ENCODE measurements around the gene RCVRN.

Gene RCVRN

GRCh38 chr17:9940841-9941240 is 35.8 kb upstream of the RCVRN start:
- Histone ChIP-seq H3K4me2 (ENCODE audit: low read length) (no peak overlapping the region), H3K4me3 (ENCODE audit: low read length) (no peak overlapping the region), H3K27me3 (ENCODE audit: low read depth, low read length) (no peaks in the 10 kb centered on the region), H3K36me3 (replicated peaks; ENCODE audit: low read depth, low read length) (no peaks in the 10 kb centered on the region), H3K9me3 (ENCODE audit: insufficient read depth, low read length) (no peaks in the 10 kb centered on the region), H4K20me1 (ENCODE audit: insufficient read depth, low read length) (no peaks in the 10 kb centered on the region), H3K4me1 (ENCODE audit: low read length) (no peaks in the 10 kb centered on the region), H3K9ac (ENCODE audit: low read length) (no peak overlapping the region), H3K27ac (ENCODE audit: low read length) (no peak overlapping the region), H3K79me2 (ENCODE audit: low read length) (no peaks in the 10 kb centered on the region), H2AFZ (ENCODE audit: low read depth, low read length) (no peak overlapping the region)
- no peak for TF ChIP-seq CTCF (IDR thresholded peaks at IDR 0.05; ENCODE audit: low read depth, low read length)
- TF ChIP-seq EZH2phosphoT487 (IDR thresholded peaks at IDR 0.05; ENCODE audit: low read depth) = no peak

- Histone ChIP-seq H4K20me1 (ENCODE audit: insufficient read depth, low read length) (no peaks in the 10 kb centered on the region), H2AFZ (ENCODE audit: low read depth, low read length) (no peak overlapping the region), H3K9me3 (ENCODE audit: insufficient read depth, low read length) (no peaks in the 10 kb centered on the region), H3K36me3 (replicated peaks; ENCODE audit: low read depth, low read length) (no peaks in the 10 kb centered on the region), H3K9ac (ENCODE audit: low read length) (no peak overlapping the region), H3K4me1 (ENCODE audit: low read length) (no peaks in the 10 kb centered on the region), H3K79me2 (ENCODE audit: low read length) (no peaks in the 10 kb centered on the region), H3K4me2 (ENCODE audit: low read length) (no peak overlapping the region), H3K27ac (ENCODE audit: low read length) (no peak overlapping the region), H3K27me3 (ENCODE audit: low read depth, low read length) (no peaks in the 10 kb centered on the region), H3K4me3 (ENCODE audit: low read length) (no peak overlapping the region)
- TF ChIP-seq EZH2phosphoT487 (IDR thresholded peaks at IDR 0.05; ENCODE audit: low read depth) (no peak), CTCF (IDR thresholded peaks at IDR 0.05; ENCODE audit: low read depth, low read length) (no peak)
Observed at GRCh38 chr17:9938764-9939163, 33.7 kb upstream of the RCVRN start.

- Histone ChIP-seq H3K4me2 (ENCODE audit: low read length) (no peak overlapping the region), H3K9ac (ENCODE audit: low read length) (no peak overlapping the region), H3K79me2 (ENCODE audit: low read length) (no peaks in the 10 kb centered on the region), H2AFZ (ENCODE audit: low read depth, low read length) (no peak overlapping the region), H4K20me1 (ENCODE audit: insufficient read depth, low read length) (no peaks in the 10 kb centered on the region), H3K36me3 (replicated peaks; ENCODE audit: low read depth, low read length) (no peaks in the 10 kb centered on the region), H3K4me1 (ENCODE audit: low read length) (no peaks in the 10 kb centered on the region), H3K9me3 (ENCODE audit: insufficient read depth, low read length) (no peaks in the 10 kb centered on the region), H3K4me3 (ENCODE audit: low read length) (no peak overlapping the region), H3K27ac (ENCODE audit: low read length) (no peak overlapping the region), H3K27me3 (ENCODE audit: low read depth, low read length) (no peaks in the 10 kb centered on the region)
- TF ChIP-seq CTCF (IDR thresholded peaks at IDR 0.05; ENCODE audit: low read depth, low read length) = no peak
- TF ChIP-seq EZH2phosphoT487 (IDR thresholded peaks at IDR 0.05; ENCODE audit: low read depth) = no peak
Observed at GRCh38 chr17:9937901-9938300, 32.8 kb upstream of the RCVRN start.

GRCh38 chr17:9937241-9937761 is 32.2 kb upstream of the RCVRN start:
- Histone ChIP-seq H3K27ac (ENCODE audit: low read length) (no peak overlapping the region), H3K9ac (ENCODE audit: low read length) (no peak overlapping the region), H3K4me2 (ENCODE audit: low read length) (no peak overlapping the region), H3K36me3 (replicated peaks; ENCODE audit: low read depth, low read length) (no peaks in the 10 kb centered on the region), H3K79me2 (ENCODE audit: low read length) (no peaks in the 10 kb centered on the region), H4K20me1 (ENCODE audit: insufficient read depth, low read length) (no peaks in the 10 kb centered on the region), H3K4me3 (ENCODE audit: low read length) (no peak overlapping the region), H3K9me3 (ENCODE audit: insufficient read depth, low read length) (no peaks in the 10 kb centered on the region), H2AFZ (ENCODE audit: low read depth, low read length) (no peak overlapping the region), H3K27me3 (ENCODE audit: low read depth, low read length) (no peaks in the 10 kb centered on the region), H3K4me1 (ENCODE audit: low read length) (no peaks in the 10 kb centered on the region)
- TF ChIP-seq EZH2phosphoT487 (IDR thresholded peaks at IDR 0.05; ENCODE audit: low read depth) = no peak
- no peak for TF ChIP-seq CTCF (IDR thresholded peaks at IDR 0.05; ENCODE audit: low read depth, low read length)

All from OCI-LY3 (cell line).